HS-5 (cell line): ENCODE results near the gene HECW1.
"Not testable (repeated sequence)": the region's sequence is repeated elsewhere in the genome, so short reads cannot be mapped to it uniquely, and the experiment has no call there.

Experiments used
- DNase-seq: peaks from one replicate; pipeline ENCODE4 v3.0.0-alpha.2; 2012; ENCODE audit warnings: low read depth

The HECW1 gene

GRCh38 chr7:43112459-43112940, at the start of gene HECW1:
TSS of gene HECW1 (plus strand) at chr7:43112647. CDS start at chr7:43243906, 131,259 bp downstream.
- no peak for DNase-seq

GRCh38 chr7:43071604-43072003, 40.8 kb upstream of the HECW1 start:
- no peak for DNase-seq

GRCh38 chr7:43072530-43072929, 39.9 kb upstream of the HECW1 start:
- DNase-seq: no peak

- DNase-seq: not testable (repeated sequence)
These were observed 38.6 kb upstream of the HECW1 start for GRCh38 chr7:43073811-43074210.

GRCh38 chr7:43076189-43076605, 36.2 kb upstream of the HECW1 start:
- DNase-seq: no peak

GRCh38 chr7:43076606-43077005, 35.8 kb upstream of the HECW1 start:
- DNase-seq: no peak

- no peak for DNase-seq
These were observed 35.2 kb upstream of the HECW1 start for GRCh38 chr7:43077285-43077684.

- DNase-seq: peak; percentile 37
These were observed 34.6 kb upstream of the HECW1 start for GRCh38 chr7:43077732-43078391.

GRCh38 chr7:43078794-43079193, 33.7 kb upstream of the HECW1 start:
- DNase-seq: no peak

- no peak for DNase-seq
These were observed 30.8 kb upstream of the HECW1 start for GRCh38 chr7:43081603-43082002.

GRCh38 chr7:43083106-43083505, 29.3 kb upstream of the HECW1 start:
- no peak for DNase-seq

GRCh38 chr7:43085017-43085416, 27.4 kb upstream of the HECW1 start:
- DNase-seq: no peak

- no peak for DNase-seq
These were observed 26.5 kb upstream of the HECW1 start for GRCh38 chr7:43085992-43086391.

GRCh38 chr7:43092819-43093218, 19.6 kb upstream of the HECW1 start:
- DNase-seq: no peak

- no peak for DNase-seq
These were observed 15.6 kb upstream of the HECW1 start for GRCh38 chr7:43096875-43097274.

GRCh38 chr7:43099750-43100149, 12.7 kb upstream of the HECW1 start:
- DNase-seq: no peak

GRCh38 chr7:43104874-43105520, 7.5 kb upstream of the HECW1 start:
- no peak for DNase-seq

- DNase-seq: no peak
These were observed 6.8 kb upstream of the HECW1 start for GRCh38 chr7:43105521-43106120.

GRCh38 chr7:43108255-43109011, 4.0 kb upstream of the HECW1 start:
- DNase-seq: no peak

GRCh38 chr7:43110791-43111535, 1.5 kb upstream of the HECW1 start:
- no peak for DNase-seq

- no peak for DNase-seq
These were observed 603 bp upstream of the HECW1 start for GRCh38 chr7:43111630-43112458.
